ENCODE results near the gene ABCC6. TPM values are rescaled to one million over a fixed set of nuclear protein-coding genes. Genes with fewer than 3 reads are reported as not detected.

The ABCC6 gene
- total RNA-seq, 1 donor from 2014 or later = 3.0 TPM

DNA sequence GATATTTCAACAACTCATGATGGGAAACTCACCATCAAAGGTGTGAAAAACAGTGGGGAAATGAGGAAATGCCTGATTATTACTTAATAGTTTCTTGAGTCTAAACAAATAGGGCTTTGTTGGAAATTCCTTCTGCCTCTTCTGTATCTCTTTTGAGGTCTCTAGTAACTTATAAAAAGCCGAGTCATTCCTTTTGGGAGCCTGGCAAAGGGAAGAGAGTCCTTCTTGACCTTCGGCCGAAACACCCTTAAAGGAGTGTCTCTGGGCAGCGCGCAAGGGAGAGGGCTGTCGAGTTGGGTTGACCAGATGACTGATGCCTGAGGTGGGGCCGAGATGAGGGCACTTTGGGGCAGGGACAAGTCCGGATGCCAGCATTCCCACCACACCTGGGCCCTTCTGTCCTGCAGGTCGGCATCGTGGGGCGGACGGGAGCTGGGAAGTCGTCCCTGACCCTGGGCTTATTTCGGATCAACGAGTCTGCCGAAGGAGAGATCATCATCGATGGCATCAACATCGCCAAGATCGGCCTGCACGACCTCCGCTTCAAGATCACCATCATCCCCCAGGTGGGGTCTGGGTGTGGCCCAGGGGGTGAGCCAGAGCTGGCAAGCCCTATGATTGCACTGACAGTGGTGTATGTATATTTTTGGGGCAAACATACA, 89.2 kb downstream of the ABCC6 start:
- Histone ChIP-seq H4K20me1 (ENCODE audit: insufficient read depth, low read length) (peaks cover 5% of the 10 kb centered on the region), H3K79me2 (ENCODE audit: insufficient read depth, low read length) (no peaks in the 10 kb centered on the region), H2AFZ (ENCODE audit: low read depth, low read length) (no peak overlapping the region), H3K9me3 (ENCODE audit: insufficient read depth, low read depth, low read length) (no peaks in the 10 kb centered on the region), H3K4me1 (ENCODE audit: insufficient read depth, low read length) (no peaks in the 10 kb centered on the region), H3K9ac (ENCODE audit: low read length) (no peak overlapping the region), H3K27me3 (ENCODE audit: insufficient read depth, low read length) (no peaks in the 10 kb centered on the region), H3K4me2 (ENCODE audit: low read length) (no peak overlapping the region), H3K27ac (ENCODE audit: low read depth, low read length) (no peak overlapping the region), H3K36me3 (ENCODE audit: insufficient read depth, low read length) (peaks cover 27% of the 10 kb centered on the region), H3K4me3 (ENCODE audit: insufficient read depth, low read depth, low read length) (no peak overlapping the region)
- no peaks in the 10 kb centered on the region for H3K27me3 Mint-ChIP-seq (ENCODE audit: low read depth, unreplicated experiment)
- no peak overlapping the region for H3K27ac Mint-ChIP-seq (ENCODE audit: unreplicated experiment)
- DNase-seq (ENCODE audit: low read depth) (no peak), FAIRE-seq (no peak)
- H3K4me3 Mint-ChIP-seq (ENCODE audit: unreplicated experiment) = no peak overlapping the region
- no peaks in the 10 kb centered on the region for H3K9me3 Mint-ChIP-seq (ENCODE audit: unreplicated experiment)
- H3K4me1 Mint-ChIP-seq (ENCODE audit: low read depth, unreplicated experiment) = no peaks in the 10 kb centered on the region
- TF ChIP-seq, protein P1, sequence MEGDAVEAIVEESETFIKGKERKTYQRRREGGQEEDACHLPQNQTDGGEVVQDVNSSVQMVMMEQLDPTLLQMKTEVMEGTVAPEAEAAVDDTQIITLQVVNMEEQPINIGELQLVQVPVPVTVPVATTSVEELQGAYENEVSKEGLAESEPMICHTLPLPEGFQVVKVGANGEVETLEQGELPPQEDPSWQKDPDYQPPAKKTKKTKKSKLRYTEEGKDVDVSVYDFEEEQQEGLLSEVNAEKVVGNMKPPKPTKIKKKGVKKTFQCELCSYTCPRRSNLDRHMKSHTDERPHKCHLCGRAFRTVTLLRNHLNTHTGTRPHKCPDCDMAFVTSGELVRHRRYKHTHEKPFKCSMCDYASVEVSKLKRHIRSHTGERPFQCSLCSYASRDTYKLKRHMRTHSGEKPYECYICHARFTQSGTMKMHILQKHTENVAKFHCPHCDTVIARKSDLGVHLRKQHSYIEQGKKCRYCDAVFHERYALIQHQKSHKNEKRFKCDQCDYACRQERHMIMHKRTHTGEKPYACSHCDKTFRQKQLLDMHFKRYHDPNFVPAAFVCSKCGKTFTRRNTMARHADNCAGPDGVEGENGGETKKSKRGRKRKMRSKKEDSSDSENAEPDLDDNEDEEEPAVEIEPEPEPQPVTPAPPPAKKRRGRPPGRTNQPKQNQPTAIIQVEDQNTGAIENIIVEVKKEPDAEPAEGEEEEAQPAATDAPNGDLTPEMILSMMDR (IDR thresholded peaks at IDR 0.05; ENCODE audit: insufficient read depth, low read depth, low read length) = no peak
- TF ChIP-seq EZH2 (IDR thresholded peaks at IDR 0.05; ENCODE audit: insufficient read depth, low read length) = no peak
- peaks cover 37% of the 10 kb centered on the region for H3K36me3 Mint-ChIP-seq (ENCODE audit: low read depth, unreplicated experiment)

DNA sequence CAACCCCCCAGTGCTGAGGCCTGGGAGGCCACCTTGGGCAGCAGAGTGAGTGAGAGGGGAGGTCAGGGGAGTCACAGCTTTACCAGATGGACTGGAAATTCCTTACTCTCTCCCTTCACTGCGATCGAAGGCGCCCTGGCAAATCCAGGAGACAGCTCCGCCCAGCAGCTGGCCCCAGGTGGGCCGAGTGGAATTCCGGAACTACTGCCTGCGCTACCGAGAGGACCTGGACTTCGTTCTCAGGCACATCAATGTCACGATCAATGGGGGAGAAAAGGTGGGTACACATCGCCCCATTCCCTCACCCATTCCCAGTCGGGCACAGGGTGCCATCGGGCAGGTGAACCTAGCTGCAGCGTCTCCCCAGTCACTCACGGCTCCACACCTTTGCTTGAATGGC, 91.6 kb downstream of the ABCC6 start:
- no peak overlapping the region for H3K4me3 ChIP-seq (ENCODE audit: insufficient read depth, low read depth, low read length)
- no peaks in the 10 kb centered on the region for H3K27me3 Mint-ChIP-seq (ENCODE audit: low read depth, unreplicated experiment)
- no peaks in the 10 kb centered on the region for H3K4me1 ChIP-seq (ENCODE audit: insufficient read depth, low read length)
- FAIRE-seq (no peak), DNase-seq (ENCODE audit: low read depth) (no peak)
- H3K27ac Mint-ChIP-seq (ENCODE audit: unreplicated experiment) = no peak overlapping the region
- no peaks in the 10 kb centered on the region for H3K79me2 ChIP-seq (ENCODE audit: insufficient read depth, low read length)
- no peak overlapping the region for H3K9ac ChIP-seq (ENCODE audit: low read length)
- H3K9me3 Mint-ChIP-seq (ENCODE audit: unreplicated experiment) = no peaks in the 10 kb centered on the region
- peaks cover 6% of the 10 kb centered on the region for H4K20me1 ChIP-seq (ENCODE audit: insufficient read depth, low read length)
- TF ChIP-seq EZH2 (IDR thresholded peaks at IDR 0.05; ENCODE audit: insufficient read depth, low read length) = no peak
- TF ChIP-seq, protein P1 (IDR thresholded peaks at IDR 0.05; ENCODE audit: insufficient read depth, low read depth, low read length) = no peak
- H3K27ac ChIP-seq (ENCODE audit: low read depth, low read length) = no peak overlapping the region
- H3K9me3 ChIP-seq (ENCODE audit: insufficient read depth, low read depth, low read length) = no peaks in the 10 kb centered on the region
- H3K4me3 Mint-ChIP-seq (ENCODE audit: unreplicated experiment) = no peak overlapping the region
- no peaks in the 10 kb centered on the region for H3K27me3 ChIP-seq (ENCODE audit: insufficient read depth, low read length)
- peaks cover 16% of the 10 kb centered on the region for H3K36me3 ChIP-seq (ENCODE audit: insufficient read depth, low read length)
- no peaks in the 10 kb centered on the region for H3K4me1 Mint-ChIP-seq (ENCODE audit: low read depth, unreplicated experiment)
- H3K36me3 Mint-ChIP-seq (ENCODE audit: low read depth, unreplicated experiment) = peaks cover 28% of the 10 kb centered on the region
- H2AFZ ChIP-seq (ENCODE audit: low read depth, low read length) = no peak overlapping the region
- no peak overlapping the region for H3K4me2 ChIP-seq (ENCODE audit: low read length)

DNA sequence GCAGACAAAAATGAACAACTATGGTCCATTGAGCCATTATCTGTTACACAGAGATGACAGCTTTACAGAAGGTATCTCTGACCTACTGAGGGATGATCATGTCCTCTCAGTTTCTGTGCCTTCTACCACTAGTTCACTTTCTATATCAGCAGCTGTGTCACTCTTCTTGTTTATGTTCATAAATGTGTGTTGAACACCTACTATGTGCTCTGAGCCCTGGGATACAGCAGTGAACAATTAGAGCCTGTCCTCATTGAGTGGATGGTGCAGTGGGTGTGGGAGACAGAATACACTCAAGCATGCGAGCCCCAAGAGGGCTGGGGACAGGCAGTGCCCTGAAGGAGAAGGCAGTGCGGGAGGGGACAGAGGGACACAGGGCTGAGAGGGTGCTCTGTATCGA, 92.1 kb downstream of the ABCC6 start:
- Mint-ChIP-seq H3K27me3 (ENCODE audit: low read depth, unreplicated experiment) (no peaks in the 10 kb centered on the region), H3K36me3 (ENCODE audit: low read depth, unreplicated experiment) (peaks cover 26% of the 10 kb centered on the region), H3K4me1 (ENCODE audit: low read depth, unreplicated experiment) (no peaks in the 10 kb centered on the region), H3K4me3 (ENCODE audit: unreplicated experiment) (no peak overlapping the region), H3K27ac (ENCODE audit: unreplicated experiment) (no peak overlapping the region), H3K9me3 (ENCODE audit: unreplicated experiment) (no peaks in the 10 kb centered on the region)
- peaks cover 11% of the 10 kb centered on the region for H3K36me3 ChIP-seq (ENCODE audit: insufficient read depth, low read length)
- DNase-seq (ENCODE audit: low read depth) (no peak), FAIRE-seq (no peak)
- no peak overlapping the region for H3K27ac ChIP-seq (ENCODE audit: low read depth, low read length)
- H3K9ac ChIP-seq (ENCODE audit: low read length) = no peak overlapping the region
- no peaks in the 10 kb centered on the region for H3K27me3 ChIP-seq (ENCODE audit: insufficient read depth, low read length)
- no peak overlapping the region for H3K4me3 ChIP-seq (ENCODE audit: insufficient read depth, low read depth, low read length)
- no peaks in the 10 kb centered on the region for H3K4me1 ChIP-seq (ENCODE audit: insufficient read depth, low read length)
- no peak overlapping the region for H3K4me2 ChIP-seq (ENCODE audit: low read length)
- H3K79me2 ChIP-seq (ENCODE audit: insufficient read depth, low read length) = no peaks in the 10 kb centered on the region
- TF ChIP-seq EZH2 (IDR thresholded peaks at IDR 0.05; ENCODE audit: insufficient read depth, low read length) = no peak
- TF ChIP-seq, protein P1 (IDR thresholded peaks at IDR 0.05; ENCODE audit: insufficient read depth, low read depth, low read length) = no peak
- no peak overlapping the region for H2AFZ ChIP-seq (ENCODE audit: low read depth, low read length)
- H3K9me3 ChIP-seq (ENCODE audit: insufficient read depth, low read depth, low read length) = no peaks in the 10 kb centered on the region
- H4K20me1 ChIP-seq (ENCODE audit: insufficient read depth, low read length) = peaks cover 6% of the 10 kb centered on the region

Measured in astrocyte (in vitro differentiated cells and primary cell).